H9 (cell line): ENCODE measurements around the gene NADSYN1. TPM values are rescaled to one million over a fixed set of nuclear protein-coding genes. Genes with fewer than 3 reads are reported as not detected.

ENCODE experiments used
- DNase-seq: peaks from one replicate; pipeline ENCODE4 v3.0.0-alpha.2; 2017
- H2AFZ ChIP-seq: one replicate; pipeline ENCODE4 v1.6.1; 2013; ENCODE audit warnings: mild to moderate bottlenecking, low read length, control low read depth, moderate library complexity
- H2AK5ac ChIP-seq: 2 replicates; pipeline ENCODE4 v1.6.1; 2013; ENCODE audit warnings: low read length, control low read depth, mixed read lengths; ENCODE audit not compliant: insufficient read length
- H2BK120ac ChIP-seq: one replicate; pipeline ENCODE4 v1.6.1; 2013; ENCODE audit warnings: low read depth, mild to moderate bottlenecking, low read length, control low read depth, inconsistent platforms; ENCODE audit not compliant: poor library complexity, severe bottlenecking
- H2BK12ac ChIP-seq: 2 replicates; pipeline ENCODE4 v1.6.1; 2013; ENCODE audit warnings: low read length, control low read depth, mixed read lengths, low read depth; ENCODE audit not compliant: insufficient read length
- H2BK15ac ChIP-seq: 2 replicates; pipeline ENCODE4 v1.6.1; 2013; ENCODE audit warnings: low read depth, low read length, control low read depth
- H2BK20ac ChIP-seq: one replicate; pipeline ENCODE4 v1.6.1; 2013; ENCODE audit warnings: low read depth, mild to moderate bottlenecking, low read length, control low read depth, inconsistent platforms; ENCODE audit not compliant: poor library complexity, severe bottlenecking
- H2BK5ac ChIP-seq: 2 replicates; pipeline ENCODE4 v1.6.1; 2013; ENCODE audit warnings: low read length, control low read depth, mixed read lengths; ENCODE audit not compliant: insufficient read length
- H3K14ac ChIP-seq: 2 replicates; pipeline ENCODE4 v1.6.1; 2013; ENCODE audit warnings: low read length, control low read depth; ENCODE audit not compliant: insufficient read depth
- H3K18ac ChIP-seq: 2 replicates; pipeline ENCODE4 v1.6.1; 2013; ENCODE audit warnings: low read depth, mild to moderate bottlenecking, mixed read lengths, low read length, control low read depth; ENCODE audit not compliant: insufficient read length
- H3K23ac ChIP-seq: 2 replicates; pipeline ENCODE4 v1.6.1; 2013; ENCODE audit warnings: low read length, control low read depth, mixed read lengths, low read depth; ENCODE audit not compliant: insufficient read length
- H3K23me2 ChIP-seq: 2 replicates; pipeline ENCODE4 v1.6.1; 2013; ENCODE audit warnings: low read depth, mild to moderate bottlenecking, mixed read lengths, low read length, control low read depth; ENCODE audit not compliant: insufficient read length, poor library complexity, severe bottlenecking
- H3K27ac ChIP-seq: 2 replicates; pipeline ENCODE4 v1.5.1; 2013; ENCODE audit warnings: low read length, control low read depth, mixed read lengths, low read depth; ENCODE audit not compliant: insufficient read length
- H3K27me3 ChIP-seq: 2 replicates; pipeline ENCODE4 v1.6.1; 2013; ENCODE audit warnings: low read length, control low read depth, inconsistent platforms; ENCODE audit not compliant: insufficient read depth
- H3K4ac ChIP-seq: 2 replicates; pipeline ENCODE4 v1.6.1; 2013; ENCODE audit warnings: low read depth, mild to moderate bottlenecking, control low read depth, inconsistent platforms, low read length, moderate library complexity
- H3K4me1 ChIP-seq: 2 replicates; pipeline ENCODE4 v1.6.1; 2013; ENCODE audit warnings: low read length, control low read depth, inconsistent platforms; ENCODE audit not compliant: insufficient read depth
- H3K4me2 ChIP-seq: 2 replicates; pipeline ENCODE4 v1.6.1; 2013; ENCODE audit warnings: low read length, control low read depth, mixed read lengths; ENCODE audit not compliant: insufficient read length, insufficient read depth
- H3K56ac ChIP-seq: 2 replicates; pipeline ENCODE4 v1.6.1; 2013; ENCODE audit warnings: low read depth, mild to moderate bottlenecking, mixed read lengths, low read length, control low read depth; ENCODE audit not compliant: insufficient read length
- H3K79me1 ChIP-seq: 2 replicates; pipeline ENCODE4 v1.6.1; 2013; ENCODE audit warnings: low read depth, mild to moderate bottlenecking, moderate library complexity, low read length, control low read depth, inconsistent platforms; ENCODE audit not compliant: insufficient read depth, poor library complexity, severe bottlenecking
- H3K79me2 ChIP-seq: 2 replicates; pipeline ENCODE4 v1.6.1; 2013; ENCODE audit warnings: low read length, control low read depth, inconsistent platforms; ENCODE audit not compliant: insufficient read depth
- H3K9ac ChIP-seq: 2 replicates; pipeline ENCODE4 v1.6.1; 2013; ENCODE audit warnings: low read length, control low read depth, mixed read lengths; ENCODE audit not compliant: insufficient read length; ENCODE audit errors: extremely low read depth
- H3K9me3 ChIP-seq: one replicate; pipeline ENCODE4 v1.6.1; 2013; ENCODE audit warnings: low read depth, low read length, inconsistent platforms; ENCODE audit not compliant: control insufficient read depth
- H3T11ph ChIP-seq: one replicate; pipeline ENCODE4 v1.6.1; 2013; ENCODE audit warnings: mild to moderate bottlenecking, low read length, control low read depth, inconsistent platforms
- H4K20me1 ChIP-seq: one replicate; pipeline ENCODE4 v1.6.1; 2013; ENCODE audit not compliant: control insufficient read depth, insufficient read length, insufficient read depth
- H4K5ac ChIP-seq: 2 replicates; pipeline ENCODE4 v1.6.1; 2013; ENCODE audit warnings: low read depth, mild to moderate bottlenecking, mixed read lengths, low read length, control low read depth; ENCODE audit not compliant: insufficient read length
- H4K8ac ChIP-seq: replicated peaks from 2 replicates; pipeline ENCODE4 v1.6.1; 2013; ENCODE audit warnings: low read length, control low read depth, mixed read lengths, low read depth; ENCODE audit not compliant: insufficient read length
- H4K91ac ChIP-seq: 2 replicates; pipeline ENCODE4 v1.6.1; 2013; ENCODE audit warnings: low read depth, mild to moderate bottlenecking, moderate library complexity, mixed read lengths, low read length, control low read depth; ENCODE audit not compliant: insufficient read length
- H3K27ac Mint-ChIP-seq, 3 experiments: 2 replicates in 2 of 3; 3 replicates in 1 of 3; pipeline ENCODE4 v1.8.0; 2020 to 2021; ENCODE audit warnings: mixed read lengths in 3 of 3, mild to moderate bottlenecking in 1 of 3, moderate library complexity in 1 of 3
- H3K27me3 Mint-ChIP-seq: 2 replicates; pipeline ENCODE4 v1.8.0; 2021; ENCODE audit warnings: low read depth, mild to moderate bottlenecking, moderate library complexity, mixed read lengths
- H3K36me3 Mint-ChIP-seq, 3 experiments: 2 replicates in 2 of 3; 3 replicates in 1 of 3; pipeline ENCODE4 v1.8.0; 2020 to 2021; ENCODE audit warnings: low read depth in 3 of 3, mixed read lengths in 3 of 3; ENCODE audit not compliant: insufficient read depth in 1 of 3
- H3K4me1 Mint-ChIP-seq, 2 experiments: 2 replicates each; pipeline ENCODE4 v1.8.0; 2020; ENCODE audit warnings: mixed read lengths in 2 of 2
- H3K4me3 Mint-ChIP-seq, 2 experiments: 2 replicates in 1 of 2; 3 replicates in 1 of 2; pipeline ENCODE4 v1.8.0; 2020 to 2021; ENCODE audit warnings: mild to moderate bottlenecking in 2 of 2, mixed read lengths in 2 of 2, moderate library complexity in 1 of 2
- H3K9me3 Mint-ChIP-seq, 2 experiments: 2 replicates in 1 of 2; 3 replicates in 1 of 2; pipeline ENCODE4 v1.8.0; 2020; ENCODE audit warnings: mild to moderate bottlenecking in 2 of 2, mixed read lengths in 2 of 2, moderate library complexity in 1 of 2
- WGBS: extraction: QIAGEN DNeasy Blood & Tissue Kit; methylation state at CpG from one replicate; pipeline ENCODE4 v1.1.7; 2013; ENCODE audit warnings: missing lambda C conversion rate, low lambda C conversion rate, mixed read lengths; ENCODE audit not compliant: insufficient read length; ENCODE audit errors: extremely low coverage; 5-methylcytosine and 5-hydroxymethylcytosine counted together
- total RNA-seq: library from RNA; stranded (reverse); gene quantifications from 2 replicates; pipeline ENCODE4 v1.2.1, GENCODE V29; 2021
- TF ChIP-seq, protein P1 (sequence below): fragments of 200-600 bp; sonication (generic); conservative IDR thresholded peaks from 3 replicates; pipeline ENCODE4 v1.8.0; 2021; ENCODE audit warnings: antibody characterized with exemption, mild to moderate bottlenecking

The NADSYN1 gene
- total RNA-seq, 1 experiment from 2014 or later = 44.2 TPM

DNA sequence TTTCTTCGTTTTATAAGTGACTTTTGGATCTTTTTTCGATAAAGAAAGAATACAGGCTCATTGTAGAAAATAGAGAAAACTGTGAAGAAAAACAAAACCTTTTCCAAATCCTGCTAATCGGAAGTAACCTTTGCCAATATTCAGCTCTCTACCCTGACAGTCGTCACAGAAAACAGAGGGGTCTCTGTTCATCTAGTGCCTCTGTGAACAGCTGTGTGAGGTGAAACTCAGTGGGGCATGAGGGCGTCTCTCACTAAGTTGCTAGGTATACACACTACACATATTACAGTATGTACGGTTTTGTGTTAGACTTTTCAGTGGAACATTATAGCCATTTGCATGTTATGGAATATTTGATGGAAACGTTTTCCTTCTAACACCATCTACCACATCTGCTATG lies 44.2 kb upstream of the NADSYN1 start:
- Histone ChIP-seq H3K9ac (no peak overlapping the region), H3K27ac (no peak overlapping the region), H2BK15ac (no peak overlapping the region), H4K5ac (no peak overlapping the region), H3K56ac (no peak overlapping the region), H3K23ac (no peak overlapping the region), H4K8ac (no peak overlapping the region), H2AK5ac (no peak overlapping the region), H3K18ac (no peak overlapping the region), H3T11ph (no peak overlapping the region), H4K20me1 (no peaks in the 10 kb centered on the region), H3K23me2 (no peaks in the 10 kb centered on the region), H2BK20ac (no peak overlapping the region), H3K4me1 (no peaks in the 10 kb centered on the region), H3K9me3 (no peaks in the 10 kb centered on the region), H2BK5ac (no peak overlapping the region), H2BK12ac (no peak overlapping the region), H3K14ac (no peak overlapping the region), H2AFZ (no peak overlapping the region), H3K79me1 (no peaks in the 10 kb centered on the region), H3K4ac (no peak overlapping the region), H4K91ac (no peak overlapping the region), H3K27me3 (no peaks in the 10 kb centered on the region), H3K79me2 (no peaks in the 10 kb centered on the region), H2BK120ac (no peak overlapping the region), H3K4me2 (no peak overlapping the region)
- TF ChIP-seq, protein P1, sequence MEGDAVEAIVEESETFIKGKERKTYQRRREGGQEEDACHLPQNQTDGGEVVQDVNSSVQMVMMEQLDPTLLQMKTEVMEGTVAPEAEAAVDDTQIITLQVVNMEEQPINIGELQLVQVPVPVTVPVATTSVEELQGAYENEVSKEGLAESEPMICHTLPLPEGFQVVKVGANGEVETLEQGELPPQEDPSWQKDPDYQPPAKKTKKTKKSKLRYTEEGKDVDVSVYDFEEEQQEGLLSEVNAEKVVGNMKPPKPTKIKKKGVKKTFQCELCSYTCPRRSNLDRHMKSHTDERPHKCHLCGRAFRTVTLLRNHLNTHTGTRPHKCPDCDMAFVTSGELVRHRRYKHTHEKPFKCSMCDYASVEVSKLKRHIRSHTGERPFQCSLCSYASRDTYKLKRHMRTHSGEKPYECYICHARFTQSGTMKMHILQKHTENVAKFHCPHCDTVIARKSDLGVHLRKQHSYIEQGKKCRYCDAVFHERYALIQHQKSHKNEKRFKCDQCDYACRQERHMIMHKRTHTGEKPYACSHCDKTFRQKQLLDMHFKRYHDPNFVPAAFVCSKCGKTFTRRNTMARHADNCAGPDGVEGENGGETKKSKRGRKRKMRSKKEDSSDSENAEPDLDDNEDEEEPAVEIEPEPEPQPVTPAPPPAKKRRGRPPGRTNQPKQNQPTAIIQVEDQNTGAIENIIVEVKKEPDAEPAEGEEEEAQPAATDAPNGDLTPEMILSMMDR = no peak
- no peak overlapping the region for H3K27ac Mint-ChIP-seq
- peaks cover 7 to 11% of the 10 kb centered on the region in 2 experiments for H3K9me3 Mint-ChIP-seq
- no CpG with 5 or more reads among the region's 7 CpGs for WGBS
- DNase-seq = no peak
- H3K27me3 Mint-ChIP-seq = peaks cover 26% of the 10 kb centered on the region
- 0 out of 7 replicates have a peak, but pooled peaks cover 0 to 3% (median 0%) of the 10 kb centered on the region in 3 experiments for H3K36me3 Mint-ChIP-seq
- H3K4me3 Mint-ChIP-seq = no peak overlapping the region
- no peaks in the 10 kb centered on the region for H3K4me1 Mint-ChIP-seq
